HG02623 (cell line): ENCODE measurements around the gene ITPR2.
A peak's percentile ranks its signal among the peaks of the same experiment; 100 is the strongest.
"Not testable (repeated sequence)": the region's sequence is repeated elsewhere in the genome, so short reads cannot be mapped to it uniquely, and the experiment has no call there.

ENCODE experiments used
- ATAC-seq: cut with Tn5 transposase; IDR thresholded peaks from one replicate; pipeline ENCODE4 v1.9.1; 2021; ENCODE audit warnings: moderate library complexity; ENCODE audit not compliant: unreplicated experiment

ITPR2 gene

GRCh38 chr12:26488351-26488750 is 344.6 kb downstream of the ITPR2 start:
- no peak for ATAC-seq

- ATAC-seq, result peak; percentile 89
These were observed 359.7 kb downstream of the ITPR2 start for GRCh38 chr12:26473291-26473690.

- peak; percentile 78 for ATAC-seq
These were observed 361.4 kb downstream of the ITPR2 start for GRCh38 chr12:26471560-26471959.

GRCh38 chr12:26469421-26470180 is 363.4 kb downstream of the ITPR2 start:
- ATAC-seq, result no peak

- ATAC-seq, result no peak
These were observed 365.6 kb downstream of the ITPR2 start for GRCh38 chr12:26467351-26467750.

DNA sequence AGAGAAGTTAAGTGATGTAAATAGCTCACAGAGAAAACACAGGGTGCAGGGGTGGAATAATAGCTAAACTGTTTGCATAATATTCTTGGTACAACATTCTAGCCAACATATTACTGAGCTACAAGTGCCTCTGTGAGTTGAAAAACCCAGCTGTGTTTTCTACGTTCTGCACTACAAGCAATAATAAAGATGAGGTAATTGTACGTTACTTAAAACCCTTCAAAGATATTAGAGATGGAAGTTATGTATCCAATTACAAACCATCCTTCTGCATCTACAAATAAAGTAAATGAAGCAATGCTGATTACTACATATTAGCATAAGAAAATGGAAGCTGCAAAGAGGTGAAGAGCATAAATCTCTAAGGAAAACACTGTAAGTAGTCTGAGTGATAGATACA is 366.3 kb downstream of the ITPR2 start:
- no peak for ATAC-seq

DNA sequence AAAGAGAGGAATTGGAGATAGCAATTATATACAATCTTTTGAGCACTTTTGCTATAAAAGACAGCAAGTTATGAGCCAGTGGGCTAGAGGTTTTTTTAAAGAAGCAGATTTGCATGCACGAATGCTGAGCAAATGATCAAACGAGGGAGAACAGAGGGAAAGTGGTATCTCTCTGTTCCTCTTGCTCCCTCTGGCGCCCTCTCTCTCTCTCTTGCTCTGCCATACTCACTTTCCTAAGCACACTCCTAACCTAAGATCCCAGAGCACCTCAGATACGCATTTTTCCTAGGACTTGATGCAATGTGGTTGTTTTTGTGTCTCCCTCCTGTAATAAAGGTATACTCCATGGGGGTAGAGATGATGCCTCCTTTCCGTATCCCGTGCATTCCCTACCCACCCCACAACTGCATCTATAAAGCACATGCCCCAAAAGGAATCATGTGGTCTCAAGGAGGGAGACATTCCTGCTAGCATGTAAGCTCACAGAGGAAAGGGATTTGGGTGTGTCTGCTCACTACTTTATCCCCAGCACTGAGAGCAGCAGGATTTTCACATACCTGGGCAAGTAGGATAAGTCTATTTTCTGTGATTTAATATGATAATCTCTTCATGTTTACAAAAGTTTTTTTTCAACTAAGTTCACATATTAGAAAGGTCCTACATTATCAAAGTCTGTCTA is 367.4 kb downstream of the ITPR2 start:
- no peak for ATAC-seq

DNA sequence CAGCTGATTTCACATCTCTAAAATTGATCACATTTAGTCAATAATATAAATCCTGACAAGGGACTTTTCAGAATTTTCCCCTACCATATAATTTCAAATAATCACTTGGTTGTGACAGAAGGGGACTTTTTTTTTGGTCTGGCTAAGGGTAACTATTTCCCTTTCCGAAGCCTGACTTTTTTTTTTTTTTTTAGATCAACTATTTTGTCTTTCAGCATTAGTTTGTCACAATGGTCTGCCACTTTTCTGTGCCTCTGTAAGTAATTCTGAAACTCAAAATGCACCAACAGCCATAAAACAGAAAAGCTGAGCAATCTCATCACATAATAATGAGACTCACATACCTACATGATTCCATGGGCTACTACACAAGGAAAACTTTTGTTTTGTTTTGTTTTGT is 371.2 kb downstream of the ITPR2 start:
- no peak for ATAC-seq

DNA sequence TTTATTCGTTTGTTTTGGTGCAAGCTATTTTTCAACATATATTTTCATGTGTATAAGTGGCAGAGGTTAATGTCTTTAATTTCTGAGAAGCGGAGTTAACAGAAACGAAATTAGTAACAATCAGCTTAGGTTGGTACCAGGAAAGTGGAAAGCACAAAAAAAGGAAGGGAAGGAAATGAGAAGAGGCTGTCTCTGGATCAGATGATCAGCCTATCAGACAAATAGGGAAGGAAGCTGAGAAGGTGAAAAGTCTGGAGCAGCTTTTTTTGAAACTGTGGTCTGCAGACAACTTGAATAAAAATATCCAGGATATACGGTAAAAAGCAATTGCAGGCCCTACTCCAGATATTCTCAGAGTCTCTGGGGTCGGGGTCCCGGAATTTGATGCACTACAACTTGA is 372.6 kb downstream of the ITPR2 start:
- no peak for ATAC-seq

- ATAC-seq, result no peak
These were observed 376.9 kb downstream of the ITPR2 start for GRCh38 chr12:26455936-26456574.

- ATAC-seq, result no peak
These were observed 379.7 kb downstream of the ITPR2 start for GRCh38 chr12:26453246-26453645.

GRCh38 chr12:26452511-26452910 is 380.5 kb downstream of the ITPR2 start:
- no peak for ATAC-seq

GRCh38 chr12:26451763-26452162 is 381.2 kb downstream of the ITPR2 start:
- ATAC-seq, result no peak

DNA sequence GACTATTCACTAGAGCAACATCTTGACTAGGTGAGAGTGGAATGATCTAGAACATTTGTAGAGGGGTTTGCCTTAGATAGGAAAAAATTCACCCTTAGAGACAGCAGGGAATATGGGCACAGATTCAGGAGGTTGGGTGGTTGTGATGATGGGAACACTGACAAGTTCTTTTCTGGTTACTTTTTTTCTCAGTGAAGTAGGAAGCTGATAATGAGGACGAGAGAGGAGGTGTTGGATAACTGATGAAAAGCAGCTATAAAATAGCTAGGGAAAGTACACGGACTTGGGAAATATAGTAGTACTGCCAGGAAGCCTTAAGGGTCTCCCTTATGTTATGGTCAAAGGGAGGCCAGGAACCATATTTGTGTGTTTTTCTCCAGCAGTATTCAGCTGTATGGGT is 387.1 kb downstream of the ITPR2 start:
- no peak for ATAC-seq

DNA sequence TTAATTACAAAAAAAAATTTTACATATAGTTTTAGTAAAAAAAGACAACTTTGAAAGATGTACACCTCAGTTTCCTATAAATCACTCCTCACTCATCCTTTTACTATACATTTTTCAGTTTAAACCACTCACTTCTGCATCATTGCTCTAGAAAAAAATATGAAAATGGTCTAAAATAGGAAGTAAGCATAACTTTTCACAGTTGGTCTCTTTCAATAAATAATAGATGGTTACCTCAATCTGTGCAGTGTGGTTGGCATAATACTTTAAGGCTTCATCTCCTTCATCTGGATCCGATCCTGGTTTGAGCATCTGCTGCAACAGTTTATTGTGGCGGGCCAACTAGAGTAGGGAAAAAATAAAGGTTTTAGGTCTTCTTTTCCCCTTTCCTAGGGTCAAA is 389.7 kb downstream of the ITPR2 start:
- ATAC-seq, result no peak

- no peak for ATAC-seq
These were observed 391.6 kb downstream of the ITPR2 start for GRCh38 chr12:26441434-26441833.

DNA sequence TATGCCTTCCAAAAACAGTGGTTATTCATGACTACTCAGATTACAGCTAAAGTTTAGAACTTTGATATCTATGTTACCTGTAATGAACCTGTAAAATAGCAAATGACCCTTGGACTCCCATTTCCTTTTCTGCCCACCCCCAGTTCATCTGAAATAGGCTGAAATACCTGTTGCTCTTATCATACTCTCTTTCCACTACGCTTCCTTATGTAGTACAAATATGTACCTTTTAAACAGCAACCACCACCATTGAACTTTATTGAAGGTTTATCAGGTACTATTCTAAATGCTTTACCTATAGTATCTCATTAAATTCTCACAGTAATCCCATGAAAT is 398.0 kb downstream of the ITPR2 start:
- no peak for ATAC-seq

- ATAC-seq, result peak; percentile 45
These were observed 398.5 kb downstream of the ITPR2 start for GRCh38 chr12:26434299-26435068.

GRCh38 chr12:26433701-26434100 is 399.3 kb downstream of the ITPR2 start:
- not testable (repeated sequence) for ATAC-seq

DNA sequence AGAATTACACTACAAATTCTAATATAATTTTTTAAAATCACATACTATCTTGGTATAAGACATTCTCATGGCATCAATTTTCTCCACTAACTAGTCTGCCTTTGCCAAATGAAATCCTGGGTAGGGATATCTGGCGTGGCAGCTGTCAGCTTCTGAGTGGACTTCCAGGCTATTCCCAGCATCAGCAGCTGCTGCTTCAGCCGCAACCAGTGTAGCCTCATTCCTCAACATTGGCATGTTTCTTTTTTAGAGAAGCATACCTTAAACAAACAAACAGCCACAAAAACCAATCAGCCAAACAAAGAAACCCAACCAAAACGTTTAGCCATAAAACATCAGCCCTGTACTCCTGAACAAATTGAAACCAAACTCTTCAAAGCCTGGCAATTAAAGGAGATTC is 401.8 kb downstream of the ITPR2 start:
- ATAC-seq, result no peak

- ATAC-seq, result not testable (repeated sequence)
These were observed 402.4 kb downstream of the ITPR2 start for GRCh38 chr12:26430596-26430995.
